NT2/D1 (cell line): ENCODE data around the gene TARS3.

Experiments
- SUZ12 ChIP-seq: IDR thresholded peaks from 2 replicates; pipeline ENCODE4 v1.6.1; 2011; ENCODE audit not compliant: insufficient read length, insufficient read depth; ENCODE audit errors: extremely low read depth
- YY1 ChIP-seq: IDR thresholded peaks from 2 replicates; pipeline ENCODE4 v1.6.1; 2011; ENCODE audit not compliant: insufficient read length, insufficient read depth

- no peak for TF ChIP-seq SUZ12
- TF ChIP-seq YY1, result no peak
Observed at GRCh38 chr15:101669744-101670143, 54.5 kb downstream of the TARS3 start.
